Activated naive CD4-positive, alpha-beta T cell treated with anti-CD3 and anti-CD28 coated beads for 36 hours (primary cell): ENCODE data around the gene RNPS1. TPM values are rescaled to one million over a fixed set of nuclear protein-coding genes. Genes with fewer than 3 reads are reported as not detected.

Experiments used
- CTCF ChIA-PET: fragments of 350-600 bp; sonication (Branson Sonifier 250); formaldehyde crosslinking; loops from one replicate; lab custom pipeline; 2021; ENCODE audit warnings: antibody characterized with exemption; lab: Charles Lee
- DNase-seq: peaks from one replicate; pipeline ENCODE4 v3.0.0-alpha.2; 2020
- H3K27ac Mint-ChIP-seq: one replicate; pipeline ENCODE4 v1.8.0; 2021; ENCODE audit warnings: mild to moderate bottlenecking, mixed read lengths
- H3K27me3 Mint-ChIP-seq: one replicate; pipeline ENCODE4 v1.8.0; 2021; ENCODE audit warnings: low read depth, mixed read lengths
- H3K36me3 Mint-ChIP-seq: one replicate; pipeline ENCODE4 v1.8.0; 2021; ENCODE audit warnings: low read depth, mixed read lengths
- H3K4me1 Mint-ChIP-seq: one replicate; pipeline ENCODE4 v1.8.0; 2021; ENCODE audit warnings: low read depth, mixed read lengths
- H3K4me3 Mint-ChIP-seq: one replicate; pipeline ENCODE4 v1.8.0; 2021; ENCODE audit warnings: mild to moderate bottlenecking, moderate library complexity, mixed read lengths
- H3K9me3 Mint-ChIP-seq: one replicate; pipeline ENCODE4 v1.8.0; 2021; ENCODE audit warnings: mixed read lengths
- intact Hi-C: fragments of 100-400 bp; cut with micrococcal nuclease; formaldehyde crosslinking; loops from one replicate; pipeline ENCODE4 v1.15.1; 2023
- total RNA-seq, 2 experiments: library from RNA; stranded (reverse); gene quantifications; one replicate each; pipeline ENCODE4 v1.2.3, GENCODE V29; 2021

RNPS1 gene
- 100 to 1,000 TPM; 306 to 311 TPM for total RNA-seq

DNA sequence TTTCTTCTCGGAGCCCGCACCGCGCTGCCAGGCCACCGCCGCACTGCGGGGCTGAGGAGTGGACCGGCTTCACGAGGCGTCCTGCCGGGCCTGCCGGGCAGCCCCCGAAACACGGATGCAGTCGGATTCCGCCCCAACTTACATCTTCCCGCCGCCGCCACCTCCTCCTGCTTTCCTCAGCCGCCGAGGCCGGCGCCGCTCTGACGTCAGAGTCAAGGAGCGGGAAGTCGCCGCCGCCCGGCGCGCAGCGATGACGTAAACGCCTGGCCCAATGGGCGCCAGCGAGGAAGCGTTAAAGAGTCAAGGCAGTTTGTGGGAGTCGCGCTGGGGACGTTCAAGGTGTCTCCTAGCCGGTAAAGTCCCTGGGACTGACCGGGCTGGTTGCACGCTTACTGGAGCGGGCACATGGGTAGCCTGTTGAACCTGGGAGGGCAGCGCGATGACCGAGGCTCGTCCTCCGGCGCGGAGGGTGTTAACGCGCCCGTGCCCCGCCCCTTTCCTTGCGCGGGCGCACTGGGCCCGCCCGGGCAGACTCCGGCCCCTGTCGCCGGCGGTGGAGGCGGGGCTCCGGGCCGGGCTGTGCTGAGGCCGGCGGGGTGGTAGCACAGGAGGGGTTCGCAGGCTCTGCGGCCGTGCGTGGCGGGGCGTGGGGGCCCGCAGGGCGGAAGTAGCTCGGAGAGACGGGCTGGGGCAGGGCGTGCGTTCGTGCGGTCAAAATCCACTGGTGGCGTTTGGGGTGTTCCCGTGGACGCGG lies at the start of gene RNPS1:
RNPS1 (minus strand) TSS at position 214 of the 754 bp plus-strand sequence. CDS start 3,483 bp downstream, outside the sequence.
- Mint-ChIP-seq H3K4me3 (peak within 1 kb of the TSS; percentile 94), H3K36me3 (peaks cover 27% of the 10 kb centered on the region), H3K27ac (peak within 1 kb of the TSS; percentile 97), H3K27me3 (no peaks in the 10 kb centered on the region), H3K9me3 (no peaks in the 10 kb centered on the region), H3K4me1 (peaks cover 38% of the 10 kb centered on the region)
- CTCF ChIA-PET: interaction anchor here (0.9 to 1.5 kb wide), 3 partner anchors 9 to 127 kb away, joined by 3 to 4 read pairs (median 3); no protein-coding TSS in a partner anchor
- intact Hi-C loops: loop anchor here (1.0 to 2.0 kb wide), 8 partner anchors 17 to 484 kb away; partner anchors contain the start of genes ABCA3, CCNF, E4F1 and ECI1
- peak; percentile 96 for DNase-seq

GRCh38 chr16:2317231-2318020 lies 49.5 kb upstream of the RNPS1 start:
- Mint-ChIP-seq H3K9me3 (no peaks in the 10 kb centered on the region), H3K36me3 (no peaks in the 10 kb centered on the region), H3K27me3 (no peaks in the 10 kb centered on the region), H3K27ac (no peak overlapping the region), H3K4me3 (no peak overlapping the region), H3K4me1 (no peaks in the 10 kb centered on the region)
- DNase-seq: no peak
- CTCF ChIA-PET: no interaction called here
- intact Hi-C loops: no loop called here

- no peak overlapping the region for H3K27ac Mint-ChIP-seq
- no peaks in the 10 kb centered on the region for H3K27me3 Mint-ChIP-seq
- no peak overlapping the region for H3K4me3 Mint-ChIP-seq
- no peaks in the 10 kb centered on the region for H3K9me3 Mint-ChIP-seq
- DNase-seq: no peak
- CTCF ChIA-PET: interaction anchor here (0.6 kb wide), 1 partner anchor 13 kb away, joined by 3 read pairs; no protein-coding TSS in a partner anchor
- intact Hi-C loops: no loop called here
- H3K36me3 Mint-ChIP-seq: no peaks in the 10 kb centered on the region
- no peaks in the 10 kb centered on the region for H3K4me1 Mint-ChIP-seq
Measured at GRCh38 chr16:2308089-2308962, 40.4 kb upstream of the RNPS1 start.

GRCh38 chr16:2299915-2300192 lies 31.9 kb upstream of the RNPS1 start:
- H3K4me3 Mint-ChIP-seq: no peak overlapping the region
- H3K27ac Mint-ChIP-seq: no peak overlapping the region
- H3K4me1 Mint-ChIP-seq: no peaks in the 10 kb centered on the region
- DNase-seq: no peak
- no peaks in the 10 kb centered on the region for H3K27me3 Mint-ChIP-seq
- no peaks in the 10 kb centered on the region for H3K36me3 Mint-ChIP-seq
- intact Hi-C loops: no loop called here
- H3K9me3 Mint-ChIP-seq: no peaks in the 10 kb centered on the region
- CTCF ChIA-PET: interaction anchor here (1.1 kb wide), 1 partner anchor 201 kb away, joined by 4 read pairs; no protein-coding TSS in a partner anchor

GRCh38 chr16:2299121-2299914 lies 31.4 kb upstream of the RNPS1 start:
- CTCF ChIA-PET: no interaction called here
- no peaks in the 10 kb centered on the region for H3K4me1 Mint-ChIP-seq
- H3K36me3 Mint-ChIP-seq: no peaks in the 10 kb centered on the region
- H3K27ac Mint-ChIP-seq: no peak overlapping the region
- no peaks in the 10 kb centered on the region for H3K27me3 Mint-ChIP-seq
- no peak overlapping the region for H3K4me3 Mint-ChIP-seq
- DNase-seq: no peak
- intact Hi-C loops: no loop called here
- no peaks in the 10 kb centered on the region for H3K9me3 Mint-ChIP-seq

DNA sequence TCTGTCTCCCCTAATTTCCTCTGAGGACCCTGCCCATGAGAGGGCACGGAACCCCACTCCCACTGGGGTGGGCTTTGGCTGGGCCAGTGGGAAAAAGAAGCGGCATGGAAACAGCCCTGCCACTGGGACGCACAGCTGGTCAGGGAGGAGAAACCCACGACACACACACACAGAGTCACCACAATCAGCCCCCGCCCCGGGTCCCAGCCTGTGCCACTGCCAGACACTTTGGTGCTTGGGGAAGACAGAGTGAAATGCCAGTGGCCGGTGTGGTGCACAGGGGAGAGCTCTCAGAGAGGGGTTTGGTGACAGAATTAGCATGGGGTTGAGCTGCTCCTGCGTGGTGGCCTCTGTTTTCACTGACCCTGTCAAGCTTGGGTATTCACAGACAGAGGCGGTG lies 30.7 kb upstream of the RNPS1 start:
- CTCF ChIA-PET: no interaction called here
- Mint-ChIP-seq H3K9me3 (no peaks in the 10 kb centered on the region), H3K27ac (no peak overlapping the region), H3K4me3 (no peak overlapping the region), H3K27me3 (no peaks in the 10 kb centered on the region), H3K36me3 (no peaks in the 10 kb centered on the region), H3K4me1 (no peaks in the 10 kb centered on the region)
- DNase-seq: no peak
- intact Hi-C loops: no loop called here

DNA sequence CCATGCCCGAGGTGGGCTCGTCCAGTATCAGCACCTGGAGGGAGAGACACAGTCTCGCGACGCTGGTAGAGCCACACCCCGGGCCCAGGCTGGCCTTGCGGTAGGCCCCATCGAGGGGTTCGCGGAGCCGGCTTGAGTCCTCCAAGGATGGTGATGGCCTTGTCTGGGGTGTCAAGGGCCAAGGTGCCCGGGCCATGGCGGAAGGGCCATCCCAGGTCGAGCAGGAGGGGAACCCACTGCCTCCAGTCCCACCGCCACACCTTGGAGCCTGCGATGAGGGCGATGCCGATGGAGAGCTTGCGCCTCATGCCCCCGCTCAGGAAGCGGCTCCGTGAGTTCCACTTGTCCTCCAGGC lies 29.6 kb upstream of the RNPS1 start:
- Mint-ChIP-seq H3K9me3 (no peaks in the 10 kb centered on the region), H3K4me3 (no peak overlapping the region), H3K4me1 (no peaks in the 10 kb centered on the region), H3K27me3 (no peaks in the 10 kb centered on the region), H3K27ac (no peak overlapping the region), H3K36me3 (no peaks in the 10 kb centered on the region)
- CTCF ChIA-PET: interaction anchor here (1.1 kb wide), 1 partner anchor 9 kb away, joined by 3 read pairs; no protein-coding TSS in a partner anchor
- DNase-seq: no peak
- intact Hi-C loops: no loop called here

DNA sequence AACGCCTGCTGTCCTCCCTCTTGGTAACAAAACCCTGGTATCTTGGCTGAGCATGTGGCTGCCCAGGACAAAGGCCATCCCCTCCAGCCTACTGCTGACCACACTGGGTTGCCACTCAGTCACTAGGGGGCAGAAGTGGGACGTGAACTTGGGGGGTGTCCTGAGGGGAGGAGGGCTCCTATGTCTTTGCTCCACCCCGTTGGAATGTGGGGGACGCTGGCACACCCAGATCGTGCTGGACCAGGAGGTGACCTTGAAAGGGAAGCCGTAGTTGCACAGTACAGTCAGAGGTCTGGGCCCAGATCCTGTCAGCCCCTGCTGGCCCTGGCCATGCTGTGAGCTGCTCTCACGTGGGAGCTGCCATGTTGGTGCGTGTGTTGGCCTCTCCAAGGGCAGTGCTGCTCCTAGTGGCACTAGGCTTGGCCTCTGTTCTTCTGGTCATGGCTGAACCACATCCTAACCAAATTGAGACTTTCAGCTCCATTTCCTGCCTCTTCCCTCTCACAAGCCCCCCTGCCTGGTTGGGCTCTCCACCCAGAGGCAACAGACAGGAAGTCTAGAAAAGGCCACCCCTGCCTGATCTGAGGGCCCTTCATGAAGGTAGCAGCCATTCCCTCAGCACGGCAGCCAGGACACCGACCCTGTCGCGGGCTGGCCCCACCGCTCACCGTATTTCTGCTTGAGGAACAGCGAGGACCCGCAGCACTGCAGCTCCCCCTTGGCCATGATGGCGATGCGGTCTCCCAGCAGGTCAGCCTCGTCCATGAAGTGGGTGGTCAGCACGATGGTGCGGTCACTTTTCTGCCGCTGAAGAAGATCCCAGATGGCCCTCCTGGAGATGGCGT lies 29.0 kb upstream of the RNPS1 start:
- no peaks in the 10 kb centered on the region for H3K9me3 Mint-ChIP-seq
- H3K27me3 Mint-ChIP-seq: no peaks in the 10 kb centered on the region
- no peaks in the 10 kb centered on the region for H3K4me1 Mint-ChIP-seq
- H3K27ac Mint-ChIP-seq: no peak overlapping the region
- intact Hi-C loops: no loop called here
- H3K4me3 Mint-ChIP-seq: no peak overlapping the region
- DNase-seq: peak; percentile 44
- CTCF ChIA-PET: interaction anchor here (1.1 kb wide), 1 partner anchor 8 kb away, joined by 3 read pairs; no protein-coding TSS in a partner anchor
- H3K36me3 Mint-ChIP-seq: no peaks in the 10 kb centered on the region

- Mint-ChIP-seq H3K4me1 (no peaks in the 10 kb centered on the region), H3K27me3 (no peaks in the 10 kb centered on the region), H3K4me3 (no peak overlapping the region), H3K9me3 (no peaks in the 10 kb centered on the region), H3K27ac (no peak overlapping the region), H3K36me3 (no peaks in the 10 kb centered on the region)
- CTCF ChIA-PET: no interaction called here
- no peak for DNase-seq
- intact Hi-C loops: no loop called here
Measured at GRCh38 chr16:2295056-2295798, 27.3 kb upstream of the RNPS1 start.

DNA sequence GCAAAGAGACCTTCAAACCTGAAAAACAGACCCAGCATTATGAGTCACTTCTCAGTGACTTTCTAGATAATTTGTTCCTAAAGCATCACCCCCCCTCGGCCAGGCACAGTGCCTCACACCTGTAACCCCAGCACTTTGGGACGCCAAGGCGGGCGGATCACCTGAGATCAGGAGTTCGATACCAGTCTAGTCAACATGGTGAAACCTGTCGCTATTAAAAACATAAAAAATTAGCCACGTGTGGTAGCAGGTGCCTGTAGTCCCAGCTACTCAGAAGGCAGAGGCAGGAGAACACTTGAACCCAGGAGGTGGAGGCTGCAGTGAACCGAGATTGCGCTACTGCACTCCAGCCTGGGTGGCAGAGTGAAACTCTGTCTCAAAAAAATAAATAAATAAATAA lies 24.3 kb upstream of the RNPS1 start:
- intact Hi-C loops: no loop called here

More for the DNA sequence above, 24.3 kb upstream of the RNPS1 start:
- no peaks in the 10 kb centered on the region for H3K36me3 Mint-ChIP-seq
- DNase-seq: no peak
- H3K9me3 Mint-ChIP-seq: no peaks in the 10 kb centered on the region
- H3K4me1 Mint-ChIP-seq: no peaks in the 10 kb centered on the region
- H3K4me3 Mint-ChIP-seq: no peak overlapping the region
- CTCF ChIA-PET: interaction anchor here (0.6 kb wide), 1 partner anchor 145 kb away, joined by 5 read pairs; no protein-coding TSS in a partner anchor
- H3K27me3 Mint-ChIP-seq: no peaks in the 10 kb centered on the region
- H3K27ac Mint-ChIP-seq: no peak overlapping the region
